HCT116 (cell line): Measurements from ENCODE around the gene ASCL2. TPM values are rescaled to one million over a fixed set of nuclear protein-coding genes. Genes with fewer than 3 reads are reported as not detected.

ENCODE experiments used
- ATAC-seq: fragments of 200-7000 bp; cut with Tn5 transposase; 2 replicates; pipeline ENCODE4 v1.9.1; 2020; ENCODE audit warnings: mild to moderate bottlenecking, moderate library complexity
- BruUV-seq: library from RNA; stranded (reverse); fragments of 400-500 nt; replicated peaks from 2 replicates; lab custom pipeline; 2021; lab: Mats Ljungman, UMichigan
- CTCF ChIA-PET: fragments of 300-600 bp; sonication (Branson Sonifier 250); formaldehyde crosslinking; loops from one replicate; lab custom pipeline; 2021; ENCODE audit warnings: antibody characterized with exemption; lab: Charles Lee
- POLR2A ChIA-PET: fragments of 300-600, 350-600 bp; sonication (Branson Sonifier 250); formaldehyde crosslinking; loops from one replicate; lab custom pipeline; 2021; ENCODE audit warnings: antibody characterized with exemption; lab: Charles Lee
- RAD21 ChIA-PET, 2 experiments: fragments of 300-600 bp; sonication (Branson Sonifier 250); formaldehyde crosslinking; loops; one replicate each; lab custom pipeline; 2023; ENCODE audit warnings: low total read pairs in 2 of 2; ENCODE audit not compliant: uncharacterized antibody in 2 of 2, unreplicated experiment in 2 of 2, low non-redundant PET in 1 of 2; lab: Charles Lee
- DNase-seq: peaks from one replicate; pipeline ENCODE4 v3.0.0-alpha.2; 2010; ENCODE audit warnings: low read depth, low spot score
- H2AFZ ChIP-seq: fragments of 200-600 bp; shearing (Covaris generic), sonication (generic); 2 replicates; pipeline ENCODE4 v1.6.1; 2017; ENCODE audit warnings: low read depth, mixed run types, mixed read lengths, antibody characterized with exemption, low read length; ENCODE audit not compliant: poor library complexity, severe bottlenecking
- H3K27ac ChIP-seq: 2 replicates; pipeline ENCODE4 v1.5.1; 2012; ENCODE audit warnings: low read depth, low read length
- H3K27me3 ChIP-seq: fragments of 200-600 bp; sonication (generic); 2 replicates; pipeline ENCODE4 v1.6.1; 2016; ENCODE audit warnings: mixed run types, low read length, mixed read lengths; ENCODE audit not compliant: insufficient read depth
- H3K36me3 ChIP-seq, 2 experiments: fragments of 200-500 bp in 1 of 2; fragments of 200-600 bp in 1 of 2; sonication (Bioruptor generic) in 1 of 2; sonication (generic) in 1 of 2; 2 replicates each; pipeline versions ENCODE4 v1.5.1 to v1.6.1; 2014 to 2016; ENCODE audit warnings: low read length in 2 of 2, inconsistent platforms in 1 of 2, mixed read lengths in 1 of 2, mixed run types in 1 of 2; ENCODE audit not compliant: insufficient read depth in 2 of 2, control insufficient read depth in 1 of 2
- H3K4me1 ChIP-seq, 2 experiments: fragments of 200-600 bp in 1 of 2; sonication (generic) in 1 of 2; 2 replicates each; pipeline versions ENCODE4 v1.5.1 to v1.6.1; 2012 to 2017; ENCODE audit warnings: low read length in 2 of 2, inconsistent platforms in 1 of 2, mild to moderate bottlenecking in 1 of 2, mixed read lengths in 1 of 2, mixed run types in 1 of 2, moderate library complexity in 1 of 2; ENCODE audit not compliant: insufficient read depth in 2 of 2, control insufficient read depth in 1 of 2
- H3K4me2 ChIP-seq: fragments of 200-600 bp; sonication (generic); 2 replicates; pipeline ENCODE4 v1.6.1; 2017; ENCODE audit warnings: mixed run types, low read length, mixed read lengths
- H3K4me3 ChIP-seq, 2 experiments: fragments of 200-600 bp in 1 of 2; sonication (generic) in 1 of 2; replicated peaks in 1 of 2; 2 replicates each; pipeline ENCODE4 v1.5.1; 2011 to 2016; ENCODE audit warnings: low read length in 2 of 2, control low read depth in 1 of 2, low read depth in 1 of 2, mild to moderate bottlenecking in 1 of 2, mixed read lengths in 1 of 2, mixed run types in 1 of 2
- H3K79me2 ChIP-seq: fragments of 200-600 bp; sonication (generic); 2 replicates; pipeline ENCODE4 v1.6.1; 2017; ENCODE audit warnings: mild to moderate bottlenecking, mixed run types, low read length, moderate library complexity, mixed read lengths; ENCODE audit not compliant: insufficient read depth
- H3K9ac ChIP-seq: fragments of 200-600 bp; sonication (generic); 2 replicates; pipeline ENCODE4 v1.6.1; 2016; ENCODE audit warnings: low read length, mixed read lengths
- H3K9me2 ChIP-seq: fragments of 200-600 bp; sonication (generic), shearing (Covaris generic); 2 replicates; pipeline ENCODE4 v1.6.1; 2017; ENCODE audit warnings: mixed run types, mild to moderate bottlenecking, moderate library complexity; ENCODE audit not compliant: insufficient read depth
- H3K9me3 ChIP-seq, 2 experiments: fragments of 200-500 bp in 1 of 2; fragments of 200-600 bp in 1 of 2; sonication (Bioruptor generic) in 1 of 2; sonication (generic) in 1 of 2; 2 replicates each; pipeline ENCODE4 v1.6.1; 2014 to 2017; ENCODE audit warnings: low read length in 2 of 2, mixed read lengths in 2 of 2, inconsistent platforms in 1 of 2, low read depth in 1 of 2, mild to moderate bottlenecking in 1 of 2, mixed run types in 1 of 2, moderate library complexity in 1 of 2; ENCODE audit not compliant: control insufficient read depth in 1 of 2, insufficient read depth in 1 of 2
- H4K20me1 ChIP-seq: fragments of 200-600 bp; sonication (generic), shearing (Covaris generic); 2 replicates; pipeline ENCODE4 v1.6.1; 2017; ENCODE audit warnings: mixed run types, mild to moderate bottlenecking, moderate library complexity; ENCODE audit not compliant: insufficient read depth
- EZH2 ChIP-seq: fragments of 200-600 bp; sonication (generic); IDR thresholded peaks from 2 replicates; pipeline ENCODE4 v1.6.1; 2017; ENCODE audit warnings: antibody characterized with exemption, mixed run types
- EZH2phosphoT487 ChIP-seq: fragments of 200-600 bp; IDR thresholded peaks from 2 replicates; pipeline ENCODE4 v1.6.1; 2018; ENCODE audit warnings: antibody characterized with exemption, borderline replicate concordance
- POLR2A ChIP-seq: IDR thresholded peaks from 2 replicates; pipeline ENCODE4 v1.7.0; 2011; ENCODE audit warnings: borderline replicate concordance; ENCODE audit not compliant: insufficient read depth, insufficient read length; ENCODE audit errors: extremely low read depth
- RAD21 ChIP-seq: IDR thresholded peaks from 2 replicates; pipeline ENCODE4 v1.6.1; 2012; ENCODE audit warnings: low read depth, mild to moderate bottlenecking
- SIN3A ChIP-seq: IDR thresholded peaks from 2 replicates; pipeline ENCODE4 v1.6.1; 2012; ENCODE audit warnings: low read depth
- SP1 ChIP-seq: IDR thresholded peaks from 2 replicates; pipeline ENCODE4 v1.6.1; 2012; ENCODE audit warnings: low read depth
- SRF ChIP-seq: IDR thresholded peaks from 2 replicates; pipeline ENCODE4 v1.6.1; 2012; ENCODE audit warnings: low read depth
- YY1 ChIP-seq: IDR thresholded peaks from 2 replicates; pipeline ENCODE4 v1.6.1; 2011; ENCODE audit warnings: low read length, low read depth, moderate library complexity, mild to moderate bottlenecking; ENCODE audit not compliant: insufficient replicate concordance; ENCODE audit errors: extremely low read depth
- ZFX ChIP-seq: fragments of 450-650 bp; IDR thresholded peaks from 2 replicates; pipeline ENCODE4 v1.6.1; 2017
- ZNF274 ChIP-seq: fragments of 200-500 bp; sonication (Bioruptor generic); IDR thresholded peaks from 2 replicates; pipeline ENCODE4 v1.6.1; 2014; ENCODE audit warnings: mild to moderate bottlenecking, low read depth, low read length, inconsistent platforms
- intact Hi-C: fragments of 100-400 bp; cut with micrococcal nuclease; formaldehyde crosslinking; loops from 2 replicates; pipeline ENCODE4 v1.10.0; 2022
- total RNA-seq: library from RNA; stranded (reverse); gene quantifications from one replicate; pipeline ENCODE4 v1.2.1, GENCODE V29; 2021; ENCODE audit not compliant: unreplicated experiment
- TF ChIP-seq, protein P1 (sequence below), 3 experiments: fragments of 200-600 bp in 1 of 3; sonication (generic) in 1 of 3; IDR thresholded peaks in 2 of 3; conservative IDR thresholded peaks in 1 of 3; 2 replicates each; pipeline ENCODE4 v1.5.1; 2012 to 2017; ENCODE audit warnings: low read depth in 2 of 3, low read length in 2 of 3, antibody characterized with exemption in 1 of 3, borderline replicate concordance in 1 of 3, control low read depth in 1 of 3, mild to moderate bottlenecking in 1 of 3, mixed read lengths in 1 of 3, mixed run types in 1 of 3, moderate library complexity in 1 of 3; ENCODE audit not compliant: insufficient read depth in 1 of 3

Gene ASCL2
- total RNA-seq, 1 experiment from 2014 or later = not detected

DNA sequence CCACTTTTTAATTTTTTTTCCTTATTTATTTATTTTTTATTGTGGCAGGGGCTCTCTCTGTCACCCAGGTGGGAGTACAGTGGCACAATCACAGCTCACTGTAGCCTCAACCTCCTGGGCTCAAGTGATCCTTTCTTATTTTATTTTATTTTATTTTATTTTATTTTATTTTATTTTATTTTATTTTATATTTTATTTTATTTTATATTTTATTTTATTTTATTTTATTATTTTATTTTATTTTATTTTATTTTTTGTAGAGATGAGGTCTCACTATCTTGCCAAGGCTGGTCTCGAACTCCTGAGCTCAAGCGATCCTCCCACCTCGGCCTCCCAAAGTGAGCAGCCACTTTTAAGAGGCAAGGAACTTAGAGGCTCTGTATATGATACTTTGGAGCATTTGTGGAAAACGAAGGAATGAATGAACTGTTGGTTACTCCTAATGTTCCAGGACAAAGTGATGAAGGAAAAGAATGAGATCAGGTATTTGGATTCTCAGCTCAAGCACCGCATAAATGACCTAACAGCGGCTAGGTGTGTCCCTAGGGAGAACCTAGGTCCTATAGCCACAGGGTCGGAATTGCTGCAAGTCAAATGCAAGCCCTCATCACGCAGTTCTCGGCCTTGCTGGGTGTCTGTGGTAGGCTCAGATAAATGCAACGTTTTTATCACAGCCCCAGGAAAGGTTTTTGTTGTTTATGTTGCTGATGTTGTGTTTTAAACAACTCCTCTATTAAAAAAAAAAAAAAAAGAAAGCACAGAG, 36.5 kb downstream of the ASCL2 start:
- no peaks in the 10 kb centered on the region for H3K36me3 ChIP-seq
- CTCF ChIA-PET = no interaction called here
- DNase-seq = no peak
- no peak for ATAC-seq
- H2AFZ ChIP-seq = no peak overlapping the region
- BruUV-seq = no TSS peak
- RAD21 ChIA-PET = no interaction called here
- no peaks in the 10 kb centered on the region for H3K9me3 ChIP-seq
- POLR2A ChIA-PET = no interaction called here
- no peaks in the 10 kb centered on the region for H3K27me3 ChIP-seq
- H3K9ac ChIP-seq = no peak overlapping the region
- H4K20me1 ChIP-seq = no peaks in the 10 kb centered on the region
- no peaks in the 10 kb centered on the region for H3K79me2 ChIP-seq
- no peak overlapping the region for H3K4me2 ChIP-seq
- TF ChIP-seq YY1 (no peak), EZH2phosphoT487 (no peak), RAD21 (no peak), ZNF274 (no peak), SP1 (no peak), ZFX (no peak), POLR2A (no peak), SIN3A (no peak), EZH2 (no peak), SRF (no peak)
- TF ChIP-seq, protein P1, sequence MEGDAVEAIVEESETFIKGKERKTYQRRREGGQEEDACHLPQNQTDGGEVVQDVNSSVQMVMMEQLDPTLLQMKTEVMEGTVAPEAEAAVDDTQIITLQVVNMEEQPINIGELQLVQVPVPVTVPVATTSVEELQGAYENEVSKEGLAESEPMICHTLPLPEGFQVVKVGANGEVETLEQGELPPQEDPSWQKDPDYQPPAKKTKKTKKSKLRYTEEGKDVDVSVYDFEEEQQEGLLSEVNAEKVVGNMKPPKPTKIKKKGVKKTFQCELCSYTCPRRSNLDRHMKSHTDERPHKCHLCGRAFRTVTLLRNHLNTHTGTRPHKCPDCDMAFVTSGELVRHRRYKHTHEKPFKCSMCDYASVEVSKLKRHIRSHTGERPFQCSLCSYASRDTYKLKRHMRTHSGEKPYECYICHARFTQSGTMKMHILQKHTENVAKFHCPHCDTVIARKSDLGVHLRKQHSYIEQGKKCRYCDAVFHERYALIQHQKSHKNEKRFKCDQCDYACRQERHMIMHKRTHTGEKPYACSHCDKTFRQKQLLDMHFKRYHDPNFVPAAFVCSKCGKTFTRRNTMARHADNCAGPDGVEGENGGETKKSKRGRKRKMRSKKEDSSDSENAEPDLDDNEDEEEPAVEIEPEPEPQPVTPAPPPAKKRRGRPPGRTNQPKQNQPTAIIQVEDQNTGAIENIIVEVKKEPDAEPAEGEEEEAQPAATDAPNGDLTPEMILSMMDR (IDR thresholded peaks at IDR 0.05 in 2 of 3, conservative IDR thresholded peaks at IDR 0.05 in 1 of 3; ENCODE audit: borderline replicate concordance in 1 of 3, insufficient read depth in 1 of 3, low read depth in 2 of 3, low read length in 2 of 3) = no peak
- H3K4me1 ChIP-seq = no peaks in the 10 kb centered on the region
- no peak overlapping the region for H3K27ac ChIP-seq
- no peaks in the 10 kb centered on the region for H3K9me2 ChIP-seq
- intact Hi-C loops = no loop called here
- H3K4me3 ChIP-seq = no peak overlapping the region
